ENCODE measurements around the gene NARS2. TPM values are rescaled to one million over a fixed set of nuclear protein-coding genes. Genes with fewer than 3 reads are reported as not detected.
A peak's percentile ranks its signal among the peaks of the same experiment; 100 is the strongest.

The NARS2 gene
- total RNA-seq, 1 donor = 7.8 TPM

GRCh38 chr11:78428773-78429172, 145.9 kb downstream of the NARS2 start:
- Histone ChIP-seq H3K4me3 (ENCODE audit: low read length) (no peak overlapping the region), H3K9me3 (ENCODE audit: low read depth, low read length) (no peaks in the 10 kb centered on the region), H3K27me3 (ENCODE audit: insufficient read depth, low read length) (no peaks in the 10 kb centered on the region), H3K4me1 (ENCODE audit: insufficient read depth, low read length) (peaks cover 53% of the 10 kb centered on the region)

- Histone ChIP-seq H3K4me1 (ENCODE audit: insufficient read depth, low read length) (peaks cover 58% of the 10 kb centered on the region), H3K9me3 (ENCODE audit: low read depth, low read length) (no peaks in the 10 kb centered on the region), H3K27me3 (ENCODE audit: insufficient read depth, low read length) (no peaks in the 10 kb centered on the region), H3K4me3 (ENCODE audit: low read length) (peak overlapping the region; percentile 7)
These were observed 146.4 kb downstream of the NARS2 start for GRCh38 chr11:78428266-78428636.

GRCh38 chr11:78427615-78428265, 146.9 kb downstream of the NARS2 start:
- Histone ChIP-seq H3K4me1 (ENCODE audit: insufficient read depth, low read length) (peaks cover 61% of the 10 kb centered on the region), H3K4me3 (ENCODE audit: low read length) (peak overlapping the region; percentile 7), H3K9me3 (ENCODE audit: low read depth, low read length) (no peaks in the 10 kb centered on the region), H3K27me3 (ENCODE audit: insufficient read depth, low read length) (no peaks in the 10 kb centered on the region)

- no peaks in the 10 kb centered on the region for H3K27me3 ChIP-seq (ENCODE audit: insufficient read depth, low read length)
- H3K9me3 ChIP-seq (ENCODE audit: low read depth, low read length) = no peaks in the 10 kb centered on the region
- H3K4me3 ChIP-seq (ENCODE audit: low read length) = no peak overlapping the region
- H3K4me1 ChIP-seq (ENCODE audit: insufficient read depth, low read length) = peaks cover 61% of the 10 kb centered on the region
These were observed 147.8 kb downstream of the NARS2 start for GRCh38 chr11:78426845-78427244.

- Histone ChIP-seq H3K9me3 (ENCODE audit: low read depth, low read length) (no peaks in the 10 kb centered on the region), H3K4me1 (ENCODE audit: insufficient read depth, low read length) (peaks cover 69% of the 10 kb centered on the region), H3K27me3 (ENCODE audit: insufficient read depth, low read length) (no peaks in the 10 kb centered on the region), H3K4me3 (ENCODE audit: low read length) (no peak overlapping the region)
These were observed 149.1 kb downstream of the NARS2 start for GRCh38 chr11:78425399-78426070.

GRCh38 chr11:78424334-78425270, 150.1 kb downstream of the NARS2 start:
- H3K9me3 ChIP-seq (ENCODE audit: low read depth, low read length) = no peaks in the 10 kb centered on the region
- H3K4me1 ChIP-seq (ENCODE audit: insufficient read depth, low read length) = peaks cover 71% of the 10 kb centered on the region
- no peaks in the 10 kb centered on the region for H3K27me3 ChIP-seq (ENCODE audit: insufficient read depth, low read length)
- no peak overlapping the region for H3K4me3 ChIP-seq (ENCODE audit: low read length)

GRCh38 chr11:78423241-78423640, 151.4 kb downstream of the NARS2 start:
- Histone ChIP-seq H3K27me3 (ENCODE audit: insufficient read depth, low read length) (no peaks in the 10 kb centered on the region), H3K4me1 (ENCODE audit: insufficient read depth, low read length) (peaks cover 76% of the 10 kb centered on the region), H3K9me3 (ENCODE audit: low read depth, low read length) (no peaks in the 10 kb centered on the region), H3K4me3 (ENCODE audit: low read length) (no peak overlapping the region)

- no peaks in the 10 kb centered on the region for H3K27me3 ChIP-seq (ENCODE audit: insufficient read depth, low read length)
- H3K9me3 ChIP-seq (ENCODE audit: low read depth, low read length) = no peaks in the 10 kb centered on the region
- peaks cover 66% of the 10 kb centered on the region for H3K4me1 ChIP-seq (ENCODE audit: insufficient read depth, low read length)
- H3K4me3 ChIP-seq (ENCODE audit: low read length) = no peak overlapping the region
These were observed 153.9 kb downstream of the NARS2 start for GRCh38 chr11:78420796-78421209.

GRCh38 chr11:78420255-78420764, 154.4 kb downstream of the NARS2 start:
- no peak overlapping the region for H3K4me3 ChIP-seq (ENCODE audit: low read length)
- no peaks in the 10 kb centered on the region for H3K27me3 ChIP-seq (ENCODE audit: insufficient read depth, low read length)
- H3K4me1 ChIP-seq (ENCODE audit: insufficient read depth, low read length) = peaks cover 66% of the 10 kb centered on the region
- no peaks in the 10 kb centered on the region for H3K9me3 ChIP-seq (ENCODE audit: low read depth, low read length)

- Histone ChIP-seq H3K4me3 (ENCODE audit: low read length) (no peak overlapping the region), H3K9me3 (ENCODE audit: low read depth, low read length) (no peaks in the 10 kb centered on the region), H3K27me3 (ENCODE audit: insufficient read depth, low read length) (no peaks in the 10 kb centered on the region), H3K4me1 (ENCODE audit: insufficient read depth, low read length) (peaks cover 70% of the 10 kb centered on the region)
These were observed 155.3 kb downstream of the NARS2 start for GRCh38 chr11:78419327-78419726.

GRCh38 chr11:78418584-78419211, 156.0 kb downstream of the NARS2 start:
- Histone ChIP-seq H3K27me3 (ENCODE audit: insufficient read depth, low read length) (no peaks in the 10 kb centered on the region), H3K9me3 (ENCODE audit: low read depth, low read length) (no peaks in the 10 kb centered on the region), H3K4me3 (ENCODE audit: low read length) (peak overlapping the region; percentile 72), H3K4me1 (ENCODE audit: insufficient read depth, low read length) (peaks cover 71% of the 10 kb centered on the region)

- Histone ChIP-seq H3K4me1 (ENCODE audit: insufficient read depth, low read length) (peaks cover 72% of the 10 kb centered on the region), H3K27me3 (ENCODE audit: insufficient read depth, low read length) (no peaks in the 10 kb centered on the region), H3K9me3 (ENCODE audit: low read depth, low read length) (no peaks in the 10 kb centered on the region), H3K4me3 (ENCODE audit: low read length) (peak overlapping the region; percentile 72)
These were observed 156.6 kb downstream of the NARS2 start for GRCh38 chr11:78417888-78418583.

GRCh38 chr11:78417175-78417887, 157.3 kb downstream of the NARS2 start, which contains the start of gene GAB2:
Gene GAB2 (minus strand): TSS chr11:78417820. CDS start chr11:78417720, 100 bp downstream.
- Histone ChIP-seq H3K9me3 (ENCODE audit: low read depth, low read length) (no peaks in the 10 kb centered on the region), H3K4me1 (ENCODE audit: insufficient read depth, low read length) (peaks cover 74% of the 10 kb centered on the region), H3K4me3 (ENCODE audit: low read length) (peak within 1 kb of the TSS; percentile 72), H3K27me3 (ENCODE audit: insufficient read depth, low read length) (no peaks in the 10 kb centered on the region)
